GM23338 (cell line): ENCODE results near the gene FOXI1.

Experiments used
- EZH2 ChIP-seq: fragments of 200-600 bp; sonication (generic); IDR thresholded peaks from one replicate; pipeline ENCODE4 v1.8.0; 2017; ENCODE audit warnings: antibody characterized with exemption, mild to moderate bottlenecking, low read depth; ENCODE audit not compliant: unreplicated experiment
- JUNB ChIP-seq: IDR thresholded peaks from one replicate; pipeline ENCODE4 v1.6.1; 2016; ENCODE audit warnings: antibody characterized with exemption; ENCODE audit not compliant: unreplicated experiment
- NANOG ChIP-seq: IDR thresholded peaks from 2 replicates; pipeline ENCODE4 v1.6.1; 2016; ENCODE audit warnings: antibody characterized with exemption, borderline replicate concordance
- POLR2AphosphoS5 ChIP-seq: IDR thresholded peaks from 2 replicates; pipeline ENCODE4 v1.6.1; 2016; ENCODE audit warnings: antibody characterized with exemption, low read depth
- STAT1 ChIP-seq: IDR thresholded peaks from one replicate; pipeline ENCODE4 v1.6.1; 2016; ENCODE audit warnings: antibody characterized with exemption; ENCODE audit not compliant: unreplicated experiment
- ZNF114 ChIP-seq: fragments of 250-450 bp; sonication (Bioruptor Pico); IDR thresholded peaks from 2 replicates; pipeline ENCODE4 v1.5.0; 2020; ENCODE audit warnings: mild to moderate bottlenecking, moderate library complexity
- ZNF331 ChIP-seq: fragments of 250-450 bp; sonication (Bioruptor Pico); IDR thresholded peaks from 2 replicates; pipeline ENCODE4 v1.5.0; 2020; ENCODE audit warnings: low read depth, mild to moderate bottlenecking, moderate library complexity
- TF ChIP-seq, protein P1 (sequence below), 2 experiments: fragments of 200-600 bp in 1 of 2; sonication (generic) in 1 of 2; conservative IDR thresholded peaks; 2 replicates each; pipeline versions ENCODE4 v1.5.1 to v1.6.1; 2016 to 2017; ENCODE audit warnings: antibody characterized with exemption in 2 of 2, low read depth in 2 of 2, mild to moderate bottlenecking in 2 of 2, moderate library complexity in 1 of 2
- TF ChIP-seq, protein P2 (sequence below): IDR thresholded peaks from one replicate; pipeline ENCODE4 v1.6.1; 2018; ENCODE audit warnings: antibody characterized with exemption; ENCODE audit not compliant: unreplicated experiment
- TF ChIP-seq, protein P3 (sequence below): IDR thresholded peaks from 2 replicates; pipeline ENCODE4 v1.6.1; 2016; ENCODE audit warnings: antibody characterized with exemption

DNA sequence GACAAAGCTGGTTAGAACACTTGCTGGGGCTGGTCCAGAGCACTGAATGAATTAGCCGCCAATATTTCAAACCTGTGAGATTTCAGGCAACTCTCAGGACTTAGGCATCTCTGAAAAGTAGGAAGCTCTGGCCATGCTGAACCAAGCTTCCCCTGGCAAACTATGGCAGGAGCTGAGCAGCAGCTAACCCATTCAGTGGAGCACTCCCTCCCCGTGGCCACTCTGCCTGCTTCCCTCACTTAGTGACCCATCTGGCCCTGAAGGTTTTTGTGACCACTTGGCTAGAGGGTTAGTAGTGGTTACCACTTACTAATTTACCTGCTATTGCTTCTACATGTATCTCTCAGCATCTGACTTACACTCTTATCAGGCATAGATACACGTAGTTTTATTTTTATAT lies 25.5 kb downstream of the FOXI1 start:
- TF ChIP-seq, protein P1, sequence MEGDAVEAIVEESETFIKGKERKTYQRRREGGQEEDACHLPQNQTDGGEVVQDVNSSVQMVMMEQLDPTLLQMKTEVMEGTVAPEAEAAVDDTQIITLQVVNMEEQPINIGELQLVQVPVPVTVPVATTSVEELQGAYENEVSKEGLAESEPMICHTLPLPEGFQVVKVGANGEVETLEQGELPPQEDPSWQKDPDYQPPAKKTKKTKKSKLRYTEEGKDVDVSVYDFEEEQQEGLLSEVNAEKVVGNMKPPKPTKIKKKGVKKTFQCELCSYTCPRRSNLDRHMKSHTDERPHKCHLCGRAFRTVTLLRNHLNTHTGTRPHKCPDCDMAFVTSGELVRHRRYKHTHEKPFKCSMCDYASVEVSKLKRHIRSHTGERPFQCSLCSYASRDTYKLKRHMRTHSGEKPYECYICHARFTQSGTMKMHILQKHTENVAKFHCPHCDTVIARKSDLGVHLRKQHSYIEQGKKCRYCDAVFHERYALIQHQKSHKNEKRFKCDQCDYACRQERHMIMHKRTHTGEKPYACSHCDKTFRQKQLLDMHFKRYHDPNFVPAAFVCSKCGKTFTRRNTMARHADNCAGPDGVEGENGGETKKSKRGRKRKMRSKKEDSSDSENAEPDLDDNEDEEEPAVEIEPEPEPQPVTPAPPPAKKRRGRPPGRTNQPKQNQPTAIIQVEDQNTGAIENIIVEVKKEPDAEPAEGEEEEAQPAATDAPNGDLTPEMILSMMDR (conservative IDR thresholded peaks at IDR 0.05; ENCODE audit: low read depth in 2 of 2) = no peak
- no peak for TF ChIP-seq EZH2
- TF ChIP-seq POLR2AphosphoS5 = no peak
- TF ChIP-seq, protein P2, sequence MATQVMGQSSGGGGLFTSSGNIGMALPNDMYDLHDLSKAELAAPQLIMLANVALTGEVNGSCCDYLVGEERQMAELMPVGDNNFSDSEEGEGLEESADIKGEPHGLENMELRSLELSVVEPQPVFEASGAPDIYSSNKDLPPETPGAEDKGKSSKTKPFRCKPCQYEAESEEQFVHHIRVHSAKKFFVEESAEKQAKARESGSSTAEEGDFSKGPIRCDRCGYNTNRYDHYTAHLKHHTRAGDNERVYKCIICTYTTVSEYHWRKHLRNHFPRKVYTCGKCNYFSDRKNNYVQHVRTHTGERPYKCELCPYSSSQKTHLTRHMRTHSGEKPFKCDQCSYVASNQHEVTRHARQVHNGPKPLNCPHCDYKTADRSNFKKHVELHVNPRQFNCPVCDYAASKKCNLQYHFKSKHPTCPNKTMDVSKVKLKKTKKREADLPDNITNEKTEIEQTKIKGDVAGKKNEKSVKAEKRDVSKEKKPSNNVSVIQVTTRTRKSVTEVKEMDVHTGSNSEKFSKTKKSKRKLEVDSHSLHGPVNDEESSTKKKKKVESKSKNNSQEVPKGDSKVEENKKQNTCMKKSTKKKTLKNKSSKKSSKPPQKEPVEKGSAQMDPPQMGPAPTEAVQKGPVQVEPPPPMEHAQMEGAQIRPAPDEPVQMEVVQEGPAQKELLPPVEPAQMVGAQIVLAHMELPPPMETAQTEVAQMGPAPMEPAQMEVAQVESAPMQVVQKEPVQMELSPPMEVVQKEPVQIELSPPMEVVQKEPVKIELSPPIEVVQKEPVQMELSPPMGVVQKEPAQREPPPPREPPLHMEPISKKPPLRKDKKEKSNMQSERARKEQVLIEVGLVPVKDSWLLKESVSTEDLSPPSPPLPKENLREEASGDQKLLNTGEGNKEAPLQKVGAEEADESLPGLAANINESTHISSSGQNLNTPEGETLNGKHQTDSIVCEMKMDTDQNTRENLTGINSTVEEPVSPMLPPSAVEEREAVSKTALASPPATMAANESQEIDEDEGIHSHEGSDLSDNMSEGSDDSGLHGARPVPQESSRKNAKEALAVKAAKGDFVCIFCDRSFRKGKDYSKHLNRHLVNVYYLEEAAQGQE = no peak
- TF ChIP-seq NANOG = no peak
- TF ChIP-seq ZNF331 (CRISPR knock-in tag) = no peak
- TF ChIP-seq, protein P3, sequence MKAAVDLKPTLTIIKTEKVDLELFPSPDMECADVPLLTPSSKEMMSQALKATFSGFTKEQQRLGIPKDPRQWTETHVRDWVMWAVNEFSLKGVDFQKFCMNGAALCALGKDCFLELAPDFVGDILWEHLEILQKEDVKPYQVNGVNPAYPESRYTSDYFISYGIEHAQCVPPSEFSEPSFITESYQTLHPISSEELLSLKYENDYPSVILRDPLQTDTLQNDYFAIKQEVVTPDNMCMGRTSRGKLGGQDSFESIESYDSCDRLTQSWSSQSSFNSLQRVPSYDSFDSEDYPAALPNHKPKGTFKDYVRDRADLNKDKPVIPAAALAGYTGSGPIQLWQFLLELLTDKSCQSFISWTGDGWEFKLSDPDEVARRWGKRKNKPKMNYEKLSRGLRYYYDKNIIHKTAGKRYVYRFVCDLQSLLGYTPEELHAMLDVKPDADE = no peak
- no peak for TF ChIP-seq ZNF114
- no peak for TF ChIP-seq STAT1
- no peak for TF ChIP-seq JUNB
